Measurements from ENCODE around the gene DENND2C.

GRCh38 chr1:114703242-114703641 lies 33.4 kb upstream of the DENND2C start:
- TF ChIP-seq POLR2AphosphoS5 (IDR thresholded peaks at IDR 0.05) (no peak), CTCF (IDR thresholded peaks at IDR 0.05) (no peak)
